ENCODE results near the gene MPST.

DNA sequence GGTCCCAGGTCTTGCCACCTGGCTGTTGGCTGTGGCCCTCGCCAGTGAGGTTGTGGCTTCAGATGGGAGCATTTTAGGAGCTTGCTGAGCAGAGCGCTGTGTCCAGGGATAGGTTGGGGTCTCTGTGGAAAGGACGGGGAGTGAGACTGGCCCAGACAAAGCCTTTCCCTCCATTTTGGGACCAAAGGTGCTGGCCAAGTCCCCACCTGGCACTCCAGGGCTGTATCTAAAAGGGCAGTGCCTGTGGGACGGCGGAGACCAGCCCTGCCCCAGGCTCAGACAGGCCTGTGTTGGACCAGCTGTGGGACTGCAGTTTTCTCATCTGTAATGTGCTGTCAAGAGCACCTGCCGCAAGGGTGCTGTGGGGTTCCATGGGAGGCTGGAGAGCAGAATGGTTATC, 27.0 kb downstream of the MPST start:
- TF ChIP-seq, protein P1, sequence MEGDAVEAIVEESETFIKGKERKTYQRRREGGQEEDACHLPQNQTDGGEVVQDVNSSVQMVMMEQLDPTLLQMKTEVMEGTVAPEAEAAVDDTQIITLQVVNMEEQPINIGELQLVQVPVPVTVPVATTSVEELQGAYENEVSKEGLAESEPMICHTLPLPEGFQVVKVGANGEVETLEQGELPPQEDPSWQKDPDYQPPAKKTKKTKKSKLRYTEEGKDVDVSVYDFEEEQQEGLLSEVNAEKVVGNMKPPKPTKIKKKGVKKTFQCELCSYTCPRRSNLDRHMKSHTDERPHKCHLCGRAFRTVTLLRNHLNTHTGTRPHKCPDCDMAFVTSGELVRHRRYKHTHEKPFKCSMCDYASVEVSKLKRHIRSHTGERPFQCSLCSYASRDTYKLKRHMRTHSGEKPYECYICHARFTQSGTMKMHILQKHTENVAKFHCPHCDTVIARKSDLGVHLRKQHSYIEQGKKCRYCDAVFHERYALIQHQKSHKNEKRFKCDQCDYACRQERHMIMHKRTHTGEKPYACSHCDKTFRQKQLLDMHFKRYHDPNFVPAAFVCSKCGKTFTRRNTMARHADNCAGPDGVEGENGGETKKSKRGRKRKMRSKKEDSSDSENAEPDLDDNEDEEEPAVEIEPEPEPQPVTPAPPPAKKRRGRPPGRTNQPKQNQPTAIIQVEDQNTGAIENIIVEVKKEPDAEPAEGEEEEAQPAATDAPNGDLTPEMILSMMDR (IDR thresholded peaks at IDR 0.05; ENCODE audit: insufficient read depth, low read length, poor library complexity, severe bottlenecking), result no peak
- TF ChIP-seq EZH2phosphoT487 (conservative IDR thresholded peaks at IDR 0.05; ENCODE audit: low read length), result no peak

Data from SU-DHL-6 (cell line).